Keratinocyte (primary cell): Measurements from ENCODE around the gene SLC35A2. TPM values are rescaled to one million over a fixed set of nuclear protein-coding genes. Genes with fewer than 3 reads are reported as not detected.
"Not testable (repeated sequence)": the region's sequence is repeated elsewhere in the genome, so short reads cannot be mapped to it uniquely, and the experiment has no call there.

Experiments
- DNase-seq: peaks from one replicate; pipeline ENCODE4 v3.0.0-alpha.2; 2011; ENCODE audit warnings: low read depth, missing footprints, low spot score
- FAIRE-seq: peaks from 2 replicates; lab custom pipeline; 2011; peaks lifted over from hg19 to GRCh38; lab: Jason Lieb, UNC
- H2AFZ ChIP-seq: 2 replicates; pipeline ENCODE4 v1.6.0; 2012; ENCODE audit warnings: low read length, control low read depth, inconsistent platforms; ENCODE audit not compliant: control insufficient read depth
- H3K27ac ChIP-seq: 2 replicates; pipeline ENCODE4 v1.5.1; 2011; ENCODE audit warnings: low read length; ENCODE audit not compliant: control insufficient read depth, insufficient read depth
- H3K27me3 ChIP-seq: 3 replicates; pipeline ENCODE4 v1.6.0; 2011; ENCODE audit warnings: low read length; ENCODE audit not compliant: control insufficient read depth, insufficient read depth; ENCODE audit errors: extremely low read depth
- H3K36me3 ChIP-seq, 2 experiments: 2 replicates in 1 of 2; 3 replicates in 1 of 2; pipeline ENCODE4 v1.5.1; 2011; ENCODE audit warnings: low read length in 2 of 2, mild to moderate bottlenecking in 1 of 2; ENCODE audit not compliant: control insufficient read depth in 2 of 2, insufficient read depth in 2 of 2; ENCODE audit errors: extremely low read depth in 1 of 2
- H3K4me1 ChIP-seq: 3 replicates; pipeline ENCODE4 v1.5.1; 2011; ENCODE audit warnings: low read length; ENCODE audit not compliant: control insufficient read depth, insufficient read depth; ENCODE audit errors: extremely low read depth
- H3K4me2 ChIP-seq: 3 replicates; pipeline ENCODE4 v1.6.0; 2011; ENCODE audit warnings: low read depth, low read length; ENCODE audit not compliant: control insufficient read depth, insufficient read depth; ENCODE audit errors: extremely low read depth
- H3K4me3 ChIP-seq, 3 experiments: fragments of 200-600 bp in 1 of 3; sonication (generic) in 1 of 3; 2 replicates in 2 of 3; 3 replicates in 1 of 3; pipeline ENCODE4 v1.5.1; 2011 to 2016; ENCODE audit warnings: low read length in 3 of 3, mild to moderate bottlenecking in 3 of 3, control low read depth in 2 of 3, inconsistent platforms in 1 of 3, low read depth in 1 of 3, mixed read lengths in 1 of 3, mixed run types in 1 of 3, moderate library complexity in 1 of 3; ENCODE audit not compliant: control insufficient read depth in 2 of 3, insufficient read depth in 2 of 3; ENCODE audit errors: extremely low read depth in 1 of 3
- H3K79me2 ChIP-seq: 2 replicates; pipeline ENCODE4 v1.6.0; 2012; ENCODE audit warnings: low read length; ENCODE audit not compliant: control insufficient read depth, insufficient read depth
- H3K9ac ChIP-seq: 3 replicates; pipeline ENCODE4 v1.6.0; 2011; ENCODE audit warnings: low read length; ENCODE audit not compliant: control insufficient read depth, insufficient read depth; ENCODE audit errors: extremely low read depth
- H3K9me1 ChIP-seq: 3 replicates; pipeline ENCODE4 v1.6.0; 2011; ENCODE audit warnings: low read length; ENCODE audit not compliant: control insufficient read depth, insufficient read depth; ENCODE audit errors: extremely low read depth
- H3K9me3 ChIP-seq: 2 replicates; pipeline ENCODE4 v1.5.1; 2012; ENCODE audit warnings: low read depth, low read length; ENCODE audit not compliant: control insufficient read depth
- H4K20me1 ChIP-seq: 3 replicates; pipeline ENCODE4 v1.6.0; 2011; ENCODE audit warnings: low read length; ENCODE audit not compliant: control insufficient read depth, insufficient read depth; ENCODE audit errors: extremely low read depth
- EZH2 ChIP-seq: IDR thresholded peaks from one replicate; pipeline ENCODE4 v1.6.1; 2012; ENCODE audit warnings: inconsistent platforms, mild to moderate bottlenecking, low read length, moderate library complexity
- dilution Hi-C: fragments of 300-500 bp; cut with MboI; formaldehyde crosslinking; loops from one replicate; pipeline ENCODE4 v1.7.0; 2020; ENCODE audit warnings: low sequenced_read_pairs; ENCODE audit not compliant: extremely low pct_ligation_motif_present
- polyA plus RNA-seq, 5 experiments: library from polyadenylated mRNA; depleted of rRNA in 3 of 5; stranded (reverse) in 3 of 5; stranded (forward) in 1 of 5; unstranded in 1 of 5; fragments of >200 nt; gene quantifications; 1 replicate in 1 of 5; 2 replicates in 3 of 5; 3 replicates in 1 of 5; pipeline versions ENCODE4 v1.2.1 to v1.2.3, GENCODE V29; 2011 to 2012; ENCODE audit warnings: missing spikeins in 2 of 5, low read depth in 1 of 5, low replicate concordance in 1 of 5
- TF ChIP-seq, protein P1 (sequence below), 3 experiments: IDR thresholded peaks in 1 of 3; conservative IDR thresholded peaks in 1 of 3; optimal IDR thresholded peaks in 1 of 3; 2 replicates in 2 of 3; 3 replicates in 1 of 3; pipeline versions ENCODE3 to v1.5.1; 2011; ENCODE audit warnings: low read length in 3 of 3, mild to moderate bottlenecking in 3 of 3, moderate library complexity in 2 of 3, control low read depth in 1 of 3, inconsistent platforms in 1 of 3; ENCODE audit not compliant: insufficient read depth in 2 of 3; ENCODE audit errors: extremely low read depth in 1 of 3

SLC35A2 gene
- polyA plus RNA-seq, 1 donor (not counting 4 experiments of a cell fraction or from before 2014, with no cell fraction given), result 39.4 TPM

DNA sequence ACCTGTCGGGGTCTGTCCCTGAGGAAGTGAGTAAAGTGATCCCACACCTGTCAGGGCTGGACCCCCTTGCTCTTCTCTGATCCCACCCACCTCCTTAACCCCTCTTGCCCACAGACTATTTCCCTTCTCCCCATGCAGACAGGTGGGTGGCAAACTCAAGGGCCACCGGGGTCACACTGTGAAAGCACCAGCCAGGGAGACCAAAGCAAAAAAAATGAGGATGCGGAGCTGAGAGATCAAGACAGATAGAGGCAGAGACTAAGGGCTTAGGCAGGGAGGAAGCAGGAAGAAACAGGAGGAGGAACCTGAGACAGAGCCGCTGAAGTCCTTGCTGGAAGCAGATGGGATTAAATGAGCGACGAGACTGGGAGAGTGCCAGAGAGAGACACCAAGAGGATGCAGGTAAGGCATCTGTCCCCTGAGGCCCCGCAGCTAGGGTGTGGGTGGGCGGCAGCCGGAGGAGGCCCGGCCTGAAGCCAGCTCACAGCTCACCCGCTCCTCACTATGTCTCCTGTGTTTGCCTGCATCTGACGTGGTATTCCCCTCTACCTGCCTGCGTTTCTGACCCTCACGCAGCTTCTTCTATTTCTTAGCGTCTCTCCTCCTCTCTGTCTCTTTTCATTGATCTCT lies 21.0 kb downstream of the SLC35A2 start:
- Histone ChIP-seq H3K9me1 (no peaks in the 10 kb centered on the region), H2AFZ (peak overlapping the region; percentile 78), H3K79me2 (peaks cover 4% of the 10 kb centered on the region), H3K36me3 (no peaks in the 10 kb centered on the region), H3K9me3 (no peaks in the 10 kb centered on the region), H3K4me3 (peak overlapping the region in 2 of 3 experiments; percentile 57 to 63), H3K4me2 (peak overlapping the region; percentile 63), H3K4me1 (no peaks in the 10 kb centered on the region), H4K20me1 (no peaks in the 10 kb centered on the region), H3K27me3 (no peaks in the 10 kb centered on the region), H3K9ac (peak overlapping the region; percentile 13), H3K27ac (no peak overlapping the region)
- TF ChIP-seq EZH2, result no peak
- TF ChIP-seq, protein P1, sequence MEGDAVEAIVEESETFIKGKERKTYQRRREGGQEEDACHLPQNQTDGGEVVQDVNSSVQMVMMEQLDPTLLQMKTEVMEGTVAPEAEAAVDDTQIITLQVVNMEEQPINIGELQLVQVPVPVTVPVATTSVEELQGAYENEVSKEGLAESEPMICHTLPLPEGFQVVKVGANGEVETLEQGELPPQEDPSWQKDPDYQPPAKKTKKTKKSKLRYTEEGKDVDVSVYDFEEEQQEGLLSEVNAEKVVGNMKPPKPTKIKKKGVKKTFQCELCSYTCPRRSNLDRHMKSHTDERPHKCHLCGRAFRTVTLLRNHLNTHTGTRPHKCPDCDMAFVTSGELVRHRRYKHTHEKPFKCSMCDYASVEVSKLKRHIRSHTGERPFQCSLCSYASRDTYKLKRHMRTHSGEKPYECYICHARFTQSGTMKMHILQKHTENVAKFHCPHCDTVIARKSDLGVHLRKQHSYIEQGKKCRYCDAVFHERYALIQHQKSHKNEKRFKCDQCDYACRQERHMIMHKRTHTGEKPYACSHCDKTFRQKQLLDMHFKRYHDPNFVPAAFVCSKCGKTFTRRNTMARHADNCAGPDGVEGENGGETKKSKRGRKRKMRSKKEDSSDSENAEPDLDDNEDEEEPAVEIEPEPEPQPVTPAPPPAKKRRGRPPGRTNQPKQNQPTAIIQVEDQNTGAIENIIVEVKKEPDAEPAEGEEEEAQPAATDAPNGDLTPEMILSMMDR (optimal IDR thresholded peaks at IDR 0.05 in 1 of 3, IDR thresholded peaks at IDR 0.05 in 1 of 3, conservative IDR thresholded peaks at IDR 0.05 in 1 of 3; ENCODE audit: extremely low read depth in 1 of 3, insufficient read depth in 2 of 3, low read length in 3 of 3), result no peak
- FAIRE-seq (no peak), DNase-seq (no peak)
- dilution Hi-C loops, result no loop called here

DNA sequence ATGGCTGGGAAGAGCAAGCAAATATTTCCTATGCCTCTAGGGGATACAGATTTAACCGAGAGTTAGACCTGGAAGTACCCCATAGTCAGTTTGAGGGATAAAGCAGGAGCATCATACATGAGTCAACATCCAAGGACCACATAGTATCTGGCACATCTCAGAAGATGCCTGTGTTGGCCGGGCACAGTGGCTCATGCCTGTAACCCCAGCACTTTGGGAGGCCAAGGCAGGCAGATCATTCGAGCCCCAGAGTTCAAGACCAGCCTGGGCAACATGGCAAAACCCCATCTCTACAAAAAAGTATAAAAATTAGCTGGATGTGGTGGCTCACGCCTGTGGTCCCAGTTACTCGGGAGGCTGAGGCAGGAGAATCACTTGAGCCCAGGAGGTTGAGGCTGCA lies 24.9 kb downstream of the SLC35A2 start:
- H3K4me2 ChIP-seq, H2AFZ ChIP-seq, H3K27ac ChIP-seq, H3K79me2 ChIP-seq, H3K27me3 ChIP-seq, H3K9me1 ChIP-seq, H3K9ac ChIP-seq, H3K36me3 ChIP-seq, H3K4me3 ChIP-seq, FAIRE-seq, DNase-seq, H3K4me1 ChIP-seq, H3K9me3 ChIP-seq, dilution Hi-C loops, H4K20me1 ChIP-seq: not testable (repeated sequence)

DNA sequence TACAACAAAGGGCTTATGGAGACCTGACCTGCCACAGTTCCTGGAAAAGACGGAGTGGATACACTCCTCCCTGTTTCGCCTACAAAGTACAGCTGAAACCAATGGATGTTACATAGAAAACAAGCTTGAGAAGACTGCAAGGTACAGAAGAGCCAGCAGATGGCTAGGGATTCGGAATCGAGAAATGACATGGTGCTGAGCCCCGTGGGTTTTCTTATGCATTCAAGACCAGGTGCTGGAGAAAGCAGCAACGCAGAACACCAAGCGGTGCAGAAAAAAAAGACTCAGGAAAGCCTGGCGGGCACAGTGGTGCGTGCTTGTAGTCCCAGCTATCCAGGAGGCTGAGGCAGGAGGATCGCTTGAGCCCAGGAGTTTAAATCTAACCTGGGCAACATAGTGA lies 27.7 kb downstream of the SLC35A2 start:
- dilution Hi-C loops, result no loop called here

More for the DNA sequence above, 27.7 kb downstream of the SLC35A2 start:
- Histone ChIP-seq H3K27ac (no peak overlapping the region), H3K27me3 (no peaks in the 10 kb centered on the region), H3K79me2 (no peaks in the 10 kb centered on the region), H2AFZ (no peak overlapping the region), H3K4me1 (no peaks in the 10 kb centered on the region), H3K4me2 (no peak overlapping the region), H3K9ac (no peak overlapping the region), H3K9me1 (no peaks in the 10 kb centered on the region), H3K4me3 (no peak overlapping the region), H3K9me3 (no peaks in the 10 kb centered on the region), H4K20me1 (no peaks in the 10 kb centered on the region), H3K36me3 (no peaks in the 10 kb centered on the region)
- no peak for FAIRE-seq
- DNase-seq, result no peak
- TF ChIP-seq, protein P1 (optimal IDR thresholded peaks at IDR 0.05 in 1 of 3, IDR thresholded peaks at IDR 0.05 in 1 of 3, conservative IDR thresholded peaks at IDR 0.05 in 1 of 3; ENCODE audit: extremely low read depth in 1 of 3, insufficient read depth in 2 of 3, low read length in 3 of 3), result no peak
- no peak for TF ChIP-seq EZH2
